Stimulated activated CD8-positive, alpha-beta memory T cell treated with anti-CD3 and anti-CD28 coated beads, Interleukin-4, amount 100 ng/mL, for 48 hours (primary cell): ENCODE data around the gene NTNG1.
A peak's percentile ranks its signal among the peaks of the same experiment; 100 is the strongest.

Source experiments
- DNase-seq: peaks from one replicate; pipeline ENCODE4 v3.0.0-alpha.2; 2020

The NTNG1 gene

DNA sequence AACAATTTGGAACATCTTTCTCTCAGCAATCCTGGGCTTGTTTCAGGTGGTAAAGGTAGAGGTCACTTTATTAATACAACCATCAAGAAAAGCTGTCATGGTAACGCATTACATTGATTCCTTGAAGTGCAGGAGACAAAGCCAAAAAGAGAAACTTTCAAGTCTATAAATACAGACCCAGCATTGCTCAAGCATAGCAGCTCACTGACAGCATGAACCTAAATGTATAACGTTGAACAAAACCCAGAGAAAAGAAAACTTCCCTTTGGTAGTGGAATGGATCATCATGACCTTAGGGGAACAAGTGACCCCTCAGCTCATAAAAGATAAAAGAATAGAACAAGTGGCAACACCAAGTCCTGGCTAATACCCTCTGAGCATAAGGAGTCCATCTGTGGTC lies 332.2 kb downstream of the NTNG1 start:
- no peak for DNase-seq

- DNase-seq, result no peak
These were observed 334.2 kb downstream of the NTNG1 start for GRCh38 chr1:107474877-107475612.

DNA sequence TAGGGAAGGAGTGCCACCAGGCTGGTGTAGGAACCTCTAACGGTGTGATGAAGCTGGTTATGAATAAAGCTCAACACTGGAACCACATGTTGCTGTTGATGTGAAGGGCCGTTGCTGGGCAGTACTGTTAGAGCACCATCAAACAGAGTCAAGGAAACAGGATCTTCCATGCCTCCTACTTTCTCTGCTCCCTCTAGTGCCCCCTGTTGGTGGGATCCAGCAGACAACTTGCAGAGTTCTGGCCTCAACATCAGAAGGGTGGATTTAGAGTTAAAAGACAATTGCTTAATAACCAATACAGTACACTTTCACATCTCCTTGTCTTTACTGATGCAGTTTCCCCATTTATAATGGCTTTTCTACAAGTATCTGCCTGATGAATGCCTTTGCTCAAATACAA lies 336.4 kb downstream of the NTNG1 start:
- peak; percentile 44 for DNase-seq

DNA sequence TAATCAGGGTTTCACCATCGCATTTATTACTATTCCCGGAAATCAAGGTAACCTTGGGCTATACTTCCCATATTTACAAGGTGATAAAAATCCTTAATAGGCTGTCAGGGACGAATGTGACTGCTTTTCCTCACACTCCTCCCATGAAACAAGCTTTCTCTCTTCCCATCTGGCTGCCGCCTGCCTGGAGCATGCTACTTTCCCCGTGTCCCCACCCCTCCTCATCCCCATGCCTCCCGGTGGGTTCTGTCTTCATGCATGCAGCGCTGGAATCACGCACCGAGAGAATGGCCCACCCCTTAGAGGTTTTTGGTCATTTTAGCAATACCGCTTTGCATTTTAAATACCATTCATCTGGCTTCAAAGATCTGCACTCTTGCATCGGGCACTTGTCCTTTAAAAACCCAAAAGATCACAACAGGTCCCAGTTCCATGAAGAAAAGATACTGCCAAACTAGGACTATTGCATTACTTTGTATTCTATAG lies 339.1 kb downstream of the NTNG1 start:
- DNase-seq, result no peak

DNA sequence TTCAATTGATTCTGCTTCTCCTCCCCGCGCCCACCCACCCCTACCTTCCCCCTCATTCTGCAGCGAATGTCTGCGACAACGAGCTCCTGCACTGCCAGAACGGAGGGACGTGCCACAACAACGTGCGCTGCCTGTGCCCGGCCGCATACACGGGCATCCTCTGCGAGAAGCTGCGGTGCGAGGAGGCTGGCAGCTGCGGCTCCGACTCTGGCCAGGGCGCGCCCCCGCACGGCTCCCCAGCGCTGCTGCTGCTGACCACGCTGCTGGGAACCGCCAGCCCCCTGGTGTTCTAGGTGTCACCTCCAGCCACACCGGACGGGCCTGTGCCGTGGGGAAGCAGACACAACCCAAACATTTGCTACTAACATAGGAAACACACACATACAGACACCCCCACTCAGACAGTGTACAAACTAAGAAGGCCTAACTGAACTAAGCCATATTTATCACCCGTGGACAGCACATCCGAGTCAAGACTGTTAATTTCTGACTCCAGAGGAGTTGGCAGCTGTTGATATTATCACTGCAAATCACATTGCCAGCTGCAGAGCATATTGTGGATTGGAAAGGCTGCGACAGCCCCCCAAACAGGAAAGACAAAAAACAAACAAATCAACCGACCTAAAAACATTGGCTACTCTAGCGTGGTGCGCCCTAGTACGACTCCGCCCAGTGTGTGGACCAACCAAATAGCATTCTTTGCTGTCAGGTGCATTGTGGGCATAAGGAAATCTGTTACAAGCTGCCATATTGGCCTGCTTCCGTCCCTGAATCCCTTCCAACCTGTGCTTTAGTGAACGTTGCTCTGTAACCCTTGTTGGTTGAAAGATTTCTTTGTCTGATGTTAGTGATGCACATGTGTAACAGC lies 339.9 kb downstream of the NTNG1 start:
- DNase-seq, result no peak

DNA sequence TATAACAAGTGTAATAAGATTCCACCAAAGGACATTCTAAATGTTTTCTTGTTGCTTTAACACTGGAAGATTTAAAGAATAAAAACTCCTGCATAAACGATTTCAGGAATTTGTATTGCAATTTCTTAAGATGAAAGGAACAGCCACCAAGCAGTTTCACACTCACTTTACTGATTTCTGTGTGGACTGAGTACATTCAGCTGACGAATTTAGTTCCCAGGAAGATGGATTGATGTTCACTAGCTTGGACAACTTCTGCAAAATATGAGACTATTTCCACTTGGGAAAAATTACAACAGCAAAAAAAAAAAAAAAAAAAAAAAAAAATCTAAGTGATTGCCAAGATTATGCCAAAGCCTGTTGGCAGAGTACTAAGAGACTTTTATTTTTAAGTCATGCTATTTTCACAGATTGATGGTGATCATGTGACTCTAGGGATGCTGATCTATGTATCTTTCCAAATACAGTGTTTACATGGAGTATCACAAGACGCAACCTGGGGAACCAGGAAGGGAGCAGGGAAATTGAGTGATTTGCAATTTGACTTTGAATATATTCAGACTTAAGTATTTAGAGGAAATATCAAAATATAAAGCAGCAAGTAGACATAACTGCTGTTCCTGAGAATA lies 341.0 kb downstream of the NTNG1 start:
- DNase-seq, result no peak

GRCh38 chr1:107483949-107484348 lies 343.1 kb downstream of the NTNG1 start:
- DNase-seq, result no peak

GRCh38 chr1:107486349-107486748 lies 345.5 kb downstream of the NTNG1 start:
- no peak for DNase-seq

DNA sequence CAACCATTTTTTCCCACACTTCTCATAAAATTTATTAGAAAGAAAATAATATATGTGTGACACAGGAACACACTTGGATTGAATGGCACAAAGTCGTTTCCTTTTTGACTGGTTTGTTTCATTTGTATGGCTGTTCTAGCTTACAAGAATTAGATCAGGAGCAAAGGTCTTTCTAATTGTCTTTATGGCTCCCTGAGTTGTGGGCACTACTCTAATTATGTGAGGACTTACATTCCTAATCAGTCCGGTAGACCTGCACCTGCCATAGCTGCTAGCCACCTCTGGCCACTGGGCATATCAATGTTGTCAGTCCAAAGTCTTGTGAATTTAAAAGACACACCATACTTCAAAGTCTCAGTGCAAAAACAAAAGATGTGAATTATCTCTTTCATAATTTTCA lies 346.7 kb downstream of the NTNG1 start:
- no peak for DNase-seq

DNA sequence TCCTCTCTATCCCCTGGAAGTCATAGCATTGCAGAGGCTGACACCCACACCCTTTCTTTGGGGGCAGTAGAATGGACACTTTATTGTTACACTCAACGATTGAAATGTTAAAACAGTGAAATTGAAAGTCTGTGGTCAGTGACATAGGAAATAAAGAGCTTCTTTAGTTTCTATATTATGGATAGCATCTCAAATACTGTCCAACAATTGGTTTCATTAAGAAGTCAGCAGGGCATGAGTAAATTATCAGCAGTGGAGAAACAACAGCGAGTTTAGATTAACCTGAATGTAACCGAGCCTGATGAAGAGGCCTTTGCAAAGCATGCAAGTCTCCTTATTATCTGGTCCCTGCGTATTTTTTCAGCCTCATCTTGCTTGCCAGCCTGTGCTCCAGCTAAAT lies 350.7 kb downstream of the NTNG1 start:
- no peak for DNase-seq

- DNase-seq, result no peak
These were observed 352.4 kb downstream of the NTNG1 start for GRCh38 chr1:107493111-107493716.

- DNase-seq, result no peak
These were observed 353.2 kb downstream of the NTNG1 start for GRCh38 chr1:107494061-107494460.

GRCh38 chr1:107496002-107496401 lies 355.2 kb downstream of the NTNG1 start:
- DNase-seq, result no peak

DNA sequence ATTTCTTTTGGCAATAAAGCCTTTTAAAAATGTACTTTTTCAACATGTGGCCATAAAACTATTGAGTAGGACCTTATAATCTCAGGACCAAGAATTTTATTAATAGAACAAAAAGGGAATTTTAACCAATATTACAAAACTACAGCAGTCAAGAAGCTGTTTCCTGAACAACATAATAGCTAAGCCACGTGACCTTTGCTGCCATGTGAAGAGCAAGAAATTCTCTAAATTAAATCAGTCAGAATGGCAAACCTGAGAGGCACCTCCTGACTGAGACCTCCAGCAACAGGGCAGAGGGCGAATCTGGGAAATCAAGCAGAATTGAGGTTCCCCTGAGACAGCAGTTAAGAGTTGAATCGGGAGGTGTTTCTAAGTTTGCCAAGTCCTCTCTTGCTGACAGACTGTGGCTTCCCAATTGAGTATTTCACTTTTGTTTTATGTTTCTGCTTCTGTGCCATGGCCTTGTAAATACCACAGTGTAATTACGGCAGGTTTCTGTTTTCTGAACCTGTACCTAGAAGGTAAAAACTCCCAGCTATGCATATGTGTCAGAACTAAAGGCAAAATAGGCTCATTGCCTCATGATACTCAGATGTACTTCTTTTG lies 358.4 kb downstream of the NTNG1 start:
- DNase-seq, result no peak

DNA sequence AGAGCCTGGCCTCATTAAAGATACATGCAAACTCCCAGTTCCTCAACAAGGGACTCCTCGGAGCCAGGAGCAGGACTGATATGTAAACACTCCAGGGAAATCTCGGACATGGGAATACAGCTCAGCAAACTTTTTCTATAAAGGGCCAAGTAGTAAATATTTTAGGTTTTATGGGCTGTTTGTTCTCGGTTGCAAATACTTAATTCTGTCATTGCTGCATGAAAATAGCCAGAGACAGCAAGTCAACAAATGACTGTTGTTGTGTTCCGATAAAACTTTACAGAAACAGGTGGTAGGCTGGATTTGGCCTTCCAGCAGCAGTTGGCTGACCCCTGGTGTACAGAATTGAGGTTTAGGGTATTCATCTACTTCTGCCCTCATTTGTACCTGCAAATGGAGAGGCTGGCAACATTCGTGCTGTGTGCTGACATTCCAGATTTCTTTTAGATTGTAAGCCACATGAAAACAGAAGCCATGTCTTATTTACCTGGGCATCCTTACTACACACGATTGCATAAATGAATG lies 360.3 kb downstream of the NTNG1 start:
- DNase-seq, result no peak

- DNase-seq, result no peak
These were observed 369.5 kb downstream of the NTNG1 start for GRCh38 chr1:107510347-107510746.

DNA sequence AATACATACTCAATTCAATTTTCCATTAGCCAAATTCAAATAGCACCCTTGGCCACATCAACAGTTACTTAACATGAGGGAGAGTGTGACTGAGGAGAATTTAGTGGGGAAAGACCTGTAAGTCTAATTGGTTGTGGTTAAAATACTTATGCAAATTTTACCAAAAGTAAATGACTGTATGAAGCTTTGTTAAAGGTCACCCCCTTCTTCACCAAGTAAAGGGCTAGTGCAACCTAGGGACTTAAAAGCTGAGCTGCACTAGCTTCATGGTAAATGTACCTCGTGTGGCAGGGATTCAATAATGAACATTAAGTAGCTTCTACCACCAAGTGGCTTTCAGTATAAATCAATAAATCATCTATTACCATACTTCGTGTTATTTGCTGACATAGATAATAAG lies 372.0 kb downstream of the NTNG1 start:
- DNase-seq, result no peak

- no peak for DNase-seq
These were observed 374.0 kb downstream of the NTNG1 start for GRCh38 chr1:107514841-107515240.

DNA sequence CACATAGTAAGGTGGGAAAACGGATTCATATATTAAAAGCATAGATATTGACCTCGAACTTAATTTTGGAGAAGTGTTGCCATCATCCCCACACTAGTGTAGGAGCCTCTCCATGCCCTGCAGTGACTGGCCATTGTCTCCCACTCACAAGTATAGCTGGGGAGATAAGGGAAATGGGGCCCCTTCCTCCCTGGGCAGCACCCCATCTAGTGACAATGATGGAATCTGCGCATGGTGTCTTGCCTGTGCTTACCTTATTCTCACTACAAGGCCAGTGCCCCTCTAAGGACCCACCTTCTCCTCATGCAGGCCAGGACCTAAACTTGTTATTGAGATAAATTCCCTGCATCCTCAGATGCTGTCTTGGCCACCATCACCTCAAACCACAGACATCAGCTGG lies 374.9 kb downstream of the NTNG1 start:
- no peak for DNase-seq

GRCh38 chr1:107523061-107523460 lies 382.2 kb downstream of the NTNG1 start:
- DNase-seq, result no peak

GRCh38 chr1:107523736-107524135 lies 382.9 kb downstream of the NTNG1 start:
- DNase-seq, result no peak

GRCh38 chr1:107524301-107524700 lies 383.5 kb downstream of the NTNG1 start:
- DNase-seq, result no peak

GRCh38 chr1:107525145-107525544 lies 384.3 kb downstream of the NTNG1 start:
- DNase-seq, result no peak
